Endothelial cell of umbilical vein (primary cell): Measurements from ENCODE around the gene PRM1. TPM values are rescaled to one million over a fixed set of nuclear protein-coding genes. Genes with fewer than 3 reads are reported as not detected.
A peak's percentile ranks its signal among the peaks of the same experiment; 100 is the strongest.

Experiments
- BruUV-seq: library from RNA; stranded (reverse); fragments of 400-500 nt; replicated peaks from 2 replicates; lab custom pipeline; 2021; lab: Mats Ljungman, UMichigan
- CTCF ChIA-PET: fragments of 300-600, 350-600 bp; sonication (Branson Sonifier 250); formaldehyde crosslinking; loops from one replicate; lab custom pipeline; 2021; ENCODE audit warnings: antibody characterized with exemption, inconsistent platforms; lab: Charles Lee
- POLR2A ChIA-PET: fragments of 300-600, 350-600 bp; sonication (Branson Sonifier 250); formaldehyde crosslinking; loops from one replicate; lab custom pipeline; 2021; ENCODE audit warnings: antibody characterized with exemption, inconsistent platforms; lab: Charles Lee
- DNase-seq: peaks from one replicate; pipeline ENCODE4 v3.0.0-alpha.2; 2011; ENCODE audit warnings: low read depth, low spot score
- FAIRE-seq: peaks from 2 replicates; lab custom pipeline; 2011; peaks lifted over from hg19 to GRCh38; lab: Jason Lieb, UNC
- H2AFZ ChIP-seq: 2 replicates; pipeline ENCODE4 v1.6.0; 2012; ENCODE audit warnings: low read depth, low read length, control low read depth, inconsistent platforms
- H3K27ac ChIP-seq: 2 replicates; pipeline ENCODE4 v1.5.1; 2011; ENCODE audit warnings: low read depth, mild to moderate bottlenecking, control low read depth, low read length, moderate library complexity; ENCODE audit not compliant: insufficient read depth
- H3K27me3 ChIP-seq, 2 experiments: 2 replicates each; pipeline versions ENCODE4 v1.6.0 to v1.6.1; 2011; ENCODE audit warnings: low read length in 2 of 2, mixed read lengths in 1 of 2; ENCODE audit not compliant: control insufficient read depth in 2 of 2, insufficient read depth in 2 of 2
- H3K36me3 ChIP-seq, 2 experiments: 2 replicates in 1 of 2; 3 replicates in 1 of 2; pipeline ENCODE4 v1.5.1; 2011; ENCODE audit warnings: low read length in 2 of 2, mild to moderate bottlenecking in 1 of 2, moderate library complexity in 1 of 2; ENCODE audit not compliant: control insufficient read depth in 2 of 2, insufficient read depth in 2 of 2; ENCODE audit errors: extremely low read depth in 1 of 2
- H3K4me1 ChIP-seq: 3 replicates; pipeline ENCODE4 v1.5.1; 2011; ENCODE audit warnings: mild to moderate bottlenecking, low read length; ENCODE audit not compliant: control insufficient read depth, insufficient read depth; ENCODE audit errors: extremely low read depth
- H3K4me2 ChIP-seq: 2 replicates; pipeline ENCODE4 v1.6.1; 2011; ENCODE audit warnings: low read length, control low read depth, mixed read lengths; ENCODE audit not compliant: insufficient read depth
- H3K4me3 ChIP-seq, 3 experiments: fragments of 200-600 bp in 1 of 3; sonication (generic), shearing (Covaris generic) in 1 of 3; replicated peaks in 1 of 3; 2 replicates each; pipeline ENCODE4 v1.5.1; 2011 to 2016; ENCODE audit warnings: control low read depth in 3 of 3, low read length in 3 of 3, mild to moderate bottlenecking in 2 of 3, inconsistent platforms in 1 of 3, low read depth in 1 of 3, moderate library complexity in 1 of 3; ENCODE audit not compliant: insufficient read depth in 1 of 3
- H3K79me2 ChIP-seq: 2 replicates; pipeline ENCODE4 v1.6.0; 2012; ENCODE audit warnings: low read length, inconsistent platforms; ENCODE audit not compliant: control insufficient read depth, insufficient read depth
- H3K9ac ChIP-seq: replicated peaks from 2 replicates; pipeline ENCODE3; 2011; ENCODE audit warnings: low read length, control low read depth; ENCODE audit not compliant: insufficient read depth; ENCODE audit errors: extremely low read depth
- H3K9me1 ChIP-seq: replicated peaks from 3 replicates; pipeline ENCODE4 v1.6.0; 2011; ENCODE audit warnings: mild to moderate bottlenecking, low read length; ENCODE audit not compliant: control insufficient read depth, insufficient read depth; ENCODE audit errors: extremely low read depth
- H3K9me3 ChIP-seq: replicated peaks from 2 replicates; pipeline ENCODE4 v1.5.1; 2012; ENCODE audit warnings: low read length, inconsistent platforms; ENCODE audit not compliant: control insufficient read depth, insufficient read depth
- H4K20me1 ChIP-seq: replicated peaks from 2 replicates; pipeline ENCODE3; 2011; ENCODE audit warnings: mild to moderate bottlenecking, low read length; ENCODE audit not compliant: control insufficient read depth, insufficient read depth; ENCODE audit errors: extremely low read depth
- CTCF ChIP-seq, 2 donors: IDR thresholded peaks; 1 replicate in 1 of 2; 2 replicates in 1 of 2; pipeline ENCODE4 v1.5.1; 2011; ENCODE audit warnings: low read length in 2 of 2, mild to moderate bottlenecking in 2 of 2, moderate library complexity in 2 of 2, control low read depth in 1 of 2, inconsistent platforms in 1 of 2, low read depth in 1 of 2; ENCODE audit not compliant: insufficient read depth in 1 of 2; ENCODE audit errors: extremely low read depth in 1 of 2
- EZH2 ChIP-seq: IDR thresholded peaks from 2 replicates; pipeline ENCODE4 v1.6.1; 2012; ENCODE audit warnings: borderline replicate concordance, low read depth, mild to moderate bottlenecking, moderate library complexity, low read length, inconsistent platforms; ENCODE audit not compliant: severe bottlenecking
- FOS ChIP-seq: IDR thresholded peaks from 2 replicates; pipeline ENCODE4 v1.6.1; 2011; ENCODE audit warnings: mild to moderate bottlenecking, low read length, moderate library complexity, borderline replicate concordance; ENCODE audit not compliant: insufficient read depth
- GATA2 ChIP-seq: IDR thresholded peaks from 2 replicates; pipeline ENCODE4 v1.7.0; 2011; ENCODE audit warnings: low read depth, mild to moderate bottlenecking, moderate library complexity, mixed read lengths, low read length; ENCODE audit not compliant: insufficient read length, insufficient read depth
- JUN ChIP-seq: IDR thresholded peaks from 2 replicates; pipeline ENCODE4 v1.6.1; 2011; ENCODE audit warnings: borderline replicate concordance, low read depth; ENCODE audit not compliant: insufficient read length, insufficient read depth
- MAX ChIP-seq: IDR thresholded peaks from 2 replicates; pipeline ENCODE4 v1.6.1; 2011; ENCODE audit not compliant: insufficient read depth, insufficient read length
- MYC ChIP-seq: IDR thresholded peaks from one replicate; pipeline ENCODE4 v1.6.1; 2011; ENCODE audit warnings: mild to moderate bottlenecking, low read depth, low read length
- POLR2A ChIP-seq: IDR thresholded peaks from 2 replicates; pipeline ENCODE4 v1.6.1; 2012; ENCODE audit warnings: low read depth, mild to moderate bottlenecking, control low read depth, low read length
- POLR2AphosphoS5 ChIP-seq: IDR thresholded peaks from 2 replicates; pipeline ENCODE4 v1.6.1; 2012; ENCODE audit warnings: low read depth, mild to moderate bottlenecking, control low read depth, low read length, moderate library complexity; ENCODE audit not compliant: insufficient read depth
- dilution Hi-C: fragments of 300-500 bp; cut with MboI; formaldehyde crosslinking; loops from one replicate; pipeline ENCODE4 v1.15.0; 2019; ENCODE audit warnings: low sequenced_read_pairs; ENCODE audit not compliant: extremely low pct_ligation_motif_present
- intact Hi-C: fragments of 100-400 bp; cut with micrococcal nuclease; formaldehyde crosslinking; loops from one replicate; pipeline ENCODE4 v1.10.0; 2022
- polyA plus RNA-seq, 4 experiments: library from polyadenylated mRNA; depleted of rRNA in 3 of 4; stranded (reverse) in 3 of 4; unstranded in 1 of 4; fragments of >200 nt; gene quantifications; 2 replicates each; pipeline versions ENCODE4 v1.2.1 to v1.2.3, GENCODE V29; 2011 to 2012; ENCODE audit warnings: missing spikeins in 1 of 4
- total RNA-seq: library from RNA; stranded (reverse); gene quantifications from 2 replicates; pipeline ENCODE4 v1.2.3, GENCODE V29; 2021

PRM1 gene
- total and polyA plus RNA-seq, 2 donors (not counting 3 experiments of a cell fraction or from before 2014, with no cell fraction given) = not detected

GRCh38 chr16:11232852-11233726 lies 48.0 kb downstream of the PRM1 start:
- Histone ChIP-seq H3K79me2 (no peaks in the 10 kb centered on the region), H3K27ac (no peak overlapping the region), H3K9ac (no peak overlapping the region), H3K9me1 (no peaks in the 10 kb centered on the region), H2AFZ (peak overlapping the region; percentile 85), H3K9me3 (no peaks in the 10 kb centered on the region), H3K4me3 (no peak overlapping the region), H4K20me1 (no peaks in the 10 kb centered on the region), H3K36me3 (no peaks in the 10 kb centered on the region), H3K4me2 (no peak overlapping the region), H3K27me3 (no peaks in the 10 kb centered on the region), H3K4me1 (no peaks in the 10 kb centered on the region)
- ChIA-PET POLR2A (no interaction called here), CTCF (no interaction called here)
- TF ChIP-seq GATA2 (no peak), EZH2 (no peak), POLR2AphosphoS5 (no peak), MAX (no peak), POLR2A (no peak)
- BruUV-seq = no TSS peak
- dilution Hi-C loops (no loop called here), intact Hi-C loops (no loop called here)
- FAIRE-seq (no peak), DNase-seq (no peak)

- dilution Hi-C loops (no loop called here), intact Hi-C loops (no loop called here)
- no peak overlapping the region for H3K9ac ChIP-seq
- no peak for FAIRE-seq
- no peak overlapping the region for H3K27ac ChIP-seq
- no peak overlapping the region for H3K4me3 ChIP-seq
- no peak for DNase-seq
- H3K79me2 ChIP-seq = no peaks in the 10 kb centered on the region
- no peaks in the 10 kb centered on the region for H3K36me3 ChIP-seq
- no peaks in the 10 kb centered on the region for H3K9me1 ChIP-seq
- no peaks in the 10 kb centered on the region for H3K27me3 ChIP-seq
- no peaks in the 10 kb centered on the region for H4K20me1 ChIP-seq
- H3K4me2 ChIP-seq = no peak overlapping the region
- no TSS peak for BruUV-seq
- no peak for TF ChIP-seq JUN
- no peak for TF ChIP-seq MAX
- no peak for TF ChIP-seq GATA2
- no peak for TF ChIP-seq FOS
- no peak for TF ChIP-seq MYC
- no peak for TF ChIP-seq CTCF (IDR thresholded peaks at IDR 0.05; ENCODE audit: extremely low read depth in 1 of 2, insufficient read depth in 1 of 2, low read depth in 1 of 2, low read length in 2 of 2)
- TF ChIP-seq POLR2AphosphoS5 = no peak
- TF ChIP-seq POLR2A = no peak
- TF ChIP-seq EZH2 = no peak
- no peak overlapping the region for H2AFZ ChIP-seq
- ChIA-PET POLR2A (no interaction called here), CTCF (no interaction called here)
- H3K9me3 ChIP-seq = no peaks in the 10 kb centered on the region
- no peaks in the 10 kb centered on the region for H3K4me1 ChIP-seq
These were observed 48.8 kb downstream of the PRM1 start for GRCh38 chr16:11232302-11232851.
